RCC 7860 (cell line): Measurements from ENCODE around the gene RHOH.
"Not testable (repeated sequence)": the region's sequence is repeated elsewhere in the genome, so short reads cannot be mapped to it uniquely, and the experiment has no call there.

ENCODE experiments used
- DNase-seq: peaks from one replicate; pipeline ENCODE4 v3.0.0-alpha.2; 2015; ENCODE audit warnings: low spot score
- FAIRE-seq: peaks from 2 replicates; lab custom pipeline; 2012; peaks lifted over from hg19 to GRCh38; lab: Jason Lieb, UNC

Gene RHOH

GRCh38 chr4:40289366-40290188 is 92.7 kb downstream of the RHOH start:
- DNase-seq = peak; percentile 34
- FAIRE-seq = no peak

GRCh38 chr4:40290611-40291186 is 93.9 kb downstream of the RHOH start:
- FAIRE-seq = not testable (repeated sequence)
- peak; percentile 57 for DNase-seq

GRCh38 chr4:40292313-40292759 is 95.5 kb downstream of the RHOH start:
- FAIRE-seq (no peak), DNase-seq (peak; percentile 82)

GRCh38 chr4:40294339-40294738 is 97.5 kb downstream of the RHOH start:
- DNase-seq = no peak
- no peak for FAIRE-seq

- not testable (repeated sequence) for DNase-seq, FAIRE-seq
These were observed 98.2 kb downstream of the RHOH start for GRCh38 chr4:40295030-40295429.

- FAIRE-seq (no peak), DNase-seq (no peak)
These were observed 98.7 kb downstream of the RHOH start for GRCh38 chr4:40295572-40295971.
